ENCODE measurements around the gene LONRF2. TPM values are rescaled to one million over a fixed set of nuclear protein-coding genes. Genes with fewer than 3 reads are reported as not detected.

The LONRF2 gene
- total RNA-seq, 1 donor from 2014 or later, result 14.6 TPM

DNA sequence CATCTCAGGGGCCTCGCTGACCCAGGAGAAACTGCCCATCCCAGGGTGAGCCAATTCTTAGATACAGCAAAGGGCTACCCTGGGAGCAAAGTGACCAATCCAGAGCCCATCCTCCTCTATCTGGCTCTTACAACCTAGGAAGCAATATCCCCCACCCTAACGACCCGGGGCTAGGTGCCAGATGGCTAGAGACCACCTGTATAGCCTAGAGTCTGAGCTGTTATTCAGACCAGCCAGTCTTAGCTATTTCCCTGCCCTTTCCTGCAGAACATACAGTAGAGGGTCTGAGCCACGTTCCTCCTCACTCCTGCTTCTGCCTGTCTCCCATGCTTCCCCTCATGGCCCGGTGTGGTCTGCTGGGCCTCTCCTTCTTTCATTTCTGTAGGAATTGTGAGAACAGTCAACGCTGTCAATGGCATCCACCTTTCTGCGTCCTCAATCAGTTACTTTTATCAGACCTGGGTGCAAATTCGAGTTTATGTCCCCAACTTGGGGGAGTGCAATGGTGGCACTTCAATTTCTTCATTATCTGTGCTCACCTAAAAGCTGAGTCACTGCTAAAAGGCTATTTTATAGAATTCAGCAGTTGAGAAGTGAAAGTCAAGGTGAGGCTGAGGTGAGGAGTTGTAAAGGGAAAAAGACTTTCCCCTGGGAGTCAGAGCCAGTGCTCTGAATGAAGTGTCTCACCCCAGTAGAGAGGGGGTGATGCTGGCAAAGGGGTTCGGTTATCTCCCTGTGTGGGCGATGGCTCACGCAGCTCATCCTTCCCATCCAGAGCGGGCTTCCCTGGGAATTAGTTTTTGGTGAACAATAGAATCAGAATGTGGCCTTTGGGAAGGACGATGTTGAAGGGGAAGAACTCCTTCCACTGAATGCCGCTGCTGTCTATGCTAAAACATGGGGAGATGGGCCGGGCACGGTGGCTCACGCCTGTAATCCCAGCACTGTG is 42.4 kb downstream of the LONRF2 start:
- intact Hi-C loops (cut with DNase I), result no loop called here
- no peak for ATAC-seq (ENCODE audit: poor library complexity)
- DNase-seq, result no peak

DNA sequence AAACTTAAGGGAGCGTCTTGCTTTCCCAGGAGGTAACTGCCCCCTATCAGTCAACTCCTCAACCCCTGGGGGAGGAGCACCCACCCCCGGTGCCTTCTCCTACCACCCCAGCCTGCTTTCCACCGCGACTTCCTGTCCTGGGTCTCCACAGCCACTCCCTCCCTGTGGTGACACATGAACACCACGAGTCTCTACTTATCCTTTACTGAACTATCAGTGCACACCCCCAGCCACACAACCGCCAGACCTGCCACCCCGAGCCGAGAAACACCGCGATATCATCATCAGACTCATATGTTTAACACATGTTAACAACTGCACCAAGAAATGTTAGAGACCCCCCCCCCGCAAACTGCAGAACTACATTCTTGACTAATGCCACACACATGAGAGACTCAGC is 43.3 kb downstream of the LONRF2 start:
- DNase-seq, result no peak
- intact Hi-C loops (cut with DNase I), result no loop called here
- ATAC-seq (ENCODE audit: poor library complexity), result no peak

- DNase-seq (no peak), ATAC-seq (ENCODE audit: poor library complexity) (no peak)
- intact Hi-C loops (cut with DNase I), result no loop called here
These were observed 43.8 kb downstream of the LONRF2 start for GRCh38 chr2:100278501-100278900.

DNA sequence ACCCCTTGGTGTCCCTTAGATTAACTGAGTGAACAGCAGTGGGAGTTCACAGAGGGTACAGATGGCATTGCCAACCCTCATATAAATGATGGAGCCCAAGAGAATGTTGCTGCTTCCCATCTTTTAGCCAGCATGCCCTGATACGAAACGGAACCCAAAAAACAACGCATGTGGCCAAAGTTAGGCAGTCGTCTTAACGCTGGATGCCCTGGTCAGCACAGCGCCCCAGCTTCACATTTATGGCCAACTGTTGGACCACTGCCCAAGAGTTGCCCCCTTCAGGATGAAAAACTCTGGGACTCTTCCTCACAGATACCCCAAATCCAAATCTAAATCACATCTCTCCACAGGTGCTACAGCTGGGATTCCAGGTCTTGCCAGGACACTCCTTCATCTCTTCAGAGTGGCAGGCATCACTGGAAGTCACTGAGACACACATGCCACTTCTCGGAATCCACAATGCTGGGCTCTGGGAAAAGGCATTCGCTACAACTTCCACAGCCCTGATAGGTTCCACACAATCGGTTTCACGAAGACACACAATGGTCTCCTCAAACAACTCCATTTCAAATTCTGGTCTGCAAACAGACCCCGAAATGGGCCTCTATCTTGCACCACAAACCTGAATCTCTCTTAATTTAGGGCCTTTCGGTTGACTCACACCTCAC is 44.6 kb downstream of the LONRF2 start:
- intact Hi-C loops (cut with DNase I), result no loop called here
- ATAC-seq (ENCODE audit: poor library complexity), result no peak
- no peak for DNase-seq

- ATAC-seq (ENCODE audit: poor library complexity) (no peak), DNase-seq (no peak)
- intact Hi-C loops (cut with DNase I), result no loop called here
These were observed 45.6 kb downstream of the LONRF2 start for GRCh38 chr2:100276716-100277115.

DNA sequence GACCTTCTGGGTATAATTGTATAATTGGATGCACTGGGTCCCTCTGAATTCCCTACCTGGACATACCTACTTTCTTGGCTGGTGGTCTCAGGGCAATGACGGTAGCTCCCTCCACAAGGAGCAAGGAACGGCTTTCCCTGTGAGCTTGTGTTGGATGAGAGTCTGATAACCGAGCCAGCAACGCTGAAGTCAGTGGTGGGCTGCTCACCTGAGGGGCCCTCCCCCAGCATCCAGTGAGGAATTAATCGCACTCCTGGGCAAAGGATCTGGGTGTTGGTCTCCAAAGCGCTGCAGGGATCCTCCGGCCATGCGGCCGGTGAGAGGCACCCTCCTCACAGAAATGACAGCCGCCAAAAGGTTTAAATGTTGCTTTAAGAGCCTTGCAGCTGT is 47.1 kb downstream of the LONRF2 start:
- DNase-seq (no peak), ATAC-seq (ENCODE audit: poor library complexity) (no peak)
- intact Hi-C loops (cut with DNase I), result no loop called here

- no peak for DNase-seq
- intact Hi-C loops (cut with DNase I), result no loop called here
- no peak for ATAC-seq (ENCODE audit: poor library complexity)
These were observed 47.6 kb downstream of the LONRF2 start for GRCh38 chr2:100274566-100275199.

- DNase-seq (no peak), ATAC-seq (ENCODE audit: poor library complexity) (no peak)
- intact Hi-C loops (cut with DNase I), result no loop called here
These were observed 48.2 kb downstream of the LONRF2 start for GRCh38 chr2:100274076-100274475.

- no peak for ATAC-seq (ENCODE audit: poor library complexity)
- intact Hi-C loops (cut with DNase I), result no loop called here
- no peak for DNase-seq
These were observed 48.9 kb downstream of the LONRF2 start for GRCh38 chr2:100273387-100273786.

- peak; percentile 94 for ATAC-seq (ENCODE audit: poor library complexity)
- intact Hi-C loops (cut with DNase I), result no loop called here
- peak; percentile 78 for DNase-seq
These were observed 49.4 kb downstream of the LONRF2 start for GRCh38 chr2:100272841-100273329.

DNA sequence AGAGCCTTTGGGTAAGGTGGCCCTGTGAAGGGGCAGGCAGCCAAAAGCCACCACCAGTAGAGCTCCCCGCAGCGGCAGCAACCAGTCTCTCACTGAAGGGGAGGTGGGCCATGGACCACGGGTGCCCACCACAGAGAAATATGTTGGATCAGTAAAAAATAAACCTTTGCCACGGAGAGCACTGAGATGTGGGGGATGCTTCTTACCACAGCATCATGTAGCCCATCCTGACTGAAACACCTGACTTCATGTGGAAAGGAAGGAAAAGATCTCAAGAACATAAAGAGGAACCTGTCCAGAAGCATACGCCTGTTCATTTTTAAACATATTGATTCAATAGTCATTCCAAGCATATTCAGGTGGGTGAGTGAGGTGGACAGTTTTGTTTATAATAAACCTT is 51.1 kb downstream of the LONRF2 start:
- no peak for DNase-seq
- ATAC-seq (ENCODE audit: poor library complexity), result no peak
- intact Hi-C loops (cut with DNase I), result no loop called here

DNA sequence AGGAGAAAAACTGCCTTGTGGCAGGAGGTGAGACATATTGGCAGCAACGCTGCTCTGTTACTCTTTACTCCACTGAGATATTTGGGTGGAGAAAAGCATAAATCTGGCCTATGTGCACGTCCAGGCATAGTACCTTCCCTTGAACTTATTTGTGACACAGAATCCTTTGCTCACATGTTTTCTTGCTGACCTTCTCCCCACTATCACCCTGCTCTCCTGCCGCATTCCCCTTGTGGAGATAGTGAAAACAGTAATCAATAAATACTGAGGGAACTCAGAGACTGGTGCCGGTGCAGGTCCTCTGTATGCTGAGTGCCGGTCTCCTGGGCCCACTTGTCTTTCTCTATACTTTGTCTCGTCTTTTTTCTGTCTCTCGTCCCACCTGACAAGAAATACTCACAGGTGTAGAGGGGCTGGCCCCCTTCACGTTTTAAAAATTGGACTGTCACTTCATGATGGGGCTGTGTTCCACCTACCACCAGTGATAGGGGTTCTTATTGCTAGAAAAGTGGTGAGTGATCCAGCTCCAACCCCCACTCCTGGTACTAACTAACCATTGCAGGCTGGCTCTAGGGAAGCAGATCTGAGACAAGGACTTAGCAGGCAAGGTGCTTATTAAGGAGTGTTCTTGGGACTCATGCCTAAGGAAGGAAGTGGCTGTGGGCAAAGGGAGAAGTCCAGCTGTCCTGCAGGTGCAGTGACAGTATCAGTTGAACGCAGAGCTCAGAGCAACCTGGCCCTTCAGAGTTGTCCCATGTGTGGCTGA is 51.7 kb downstream of the LONRF2 start:
- no peak for ATAC-seq (ENCODE audit: poor library complexity)
- no peak for DNase-seq
- intact Hi-C loops (cut with DNase I), result no loop called here

DNA sequence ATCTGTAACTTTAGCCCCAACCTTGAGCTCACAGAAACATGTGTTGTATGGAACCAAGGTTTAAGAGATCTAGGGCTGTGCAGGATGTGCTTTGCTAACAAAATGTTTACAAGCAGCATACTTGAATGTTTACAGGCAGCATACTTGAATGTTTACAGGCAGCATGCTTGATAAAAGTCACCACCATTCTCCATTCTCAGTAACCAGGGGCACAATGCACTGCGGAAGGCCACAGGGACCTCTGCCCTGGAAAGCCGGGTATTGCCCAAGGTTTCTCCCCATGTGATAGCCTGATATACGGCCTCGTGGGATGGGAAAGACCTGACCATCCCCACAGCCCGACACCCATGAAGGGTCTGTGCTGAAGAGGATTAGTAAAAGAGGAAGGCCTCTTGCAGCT is 52.4 kb downstream of the LONRF2 start:
- intact Hi-C loops (cut with DNase I), result no loop called here
- DNase-seq (no peak), ATAC-seq (ENCODE audit: poor library complexity) (no peak)

- ATAC-seq (ENCODE audit: poor library complexity), result no peak
- DNase-seq, result no peak
- intact Hi-C loops (cut with DNase I), result no loop called here
These were observed 53.3 kb downstream of the LONRF2 start for GRCh38 chr2:100268986-100269385.

- ATAC-seq (ENCODE audit: poor library complexity) (no peak), DNase-seq (no peak)
- intact Hi-C loops (cut with DNase I), result no loop called here
These were observed 54.5 kb downstream of the LONRF2 start for GRCh38 chr2:100267751-100268150.

DNA sequence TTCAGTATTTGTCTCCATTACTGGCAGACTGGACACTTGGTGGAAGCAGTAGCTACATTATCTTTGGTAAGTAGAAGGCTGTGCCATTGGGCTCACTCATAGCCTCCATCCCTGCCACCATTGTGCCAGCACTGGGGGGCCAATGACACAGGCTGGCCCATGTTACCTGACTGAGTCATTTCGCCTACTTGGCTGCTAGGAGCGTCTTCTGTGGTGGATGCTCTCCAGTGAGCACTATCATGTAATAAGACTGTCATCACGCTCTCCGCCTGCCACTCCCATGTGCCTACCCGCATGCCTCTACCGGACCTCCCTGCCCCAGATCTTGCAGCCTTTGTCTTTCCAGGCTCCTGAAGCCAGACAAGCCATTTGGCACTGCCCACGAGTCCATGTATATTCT is 56.2 kb downstream of the LONRF2 start:
- DNase-seq, result no peak
- intact Hi-C loops (cut with DNase I), result no loop called here
- no peak for ATAC-seq (ENCODE audit: poor library complexity)

DNA sequence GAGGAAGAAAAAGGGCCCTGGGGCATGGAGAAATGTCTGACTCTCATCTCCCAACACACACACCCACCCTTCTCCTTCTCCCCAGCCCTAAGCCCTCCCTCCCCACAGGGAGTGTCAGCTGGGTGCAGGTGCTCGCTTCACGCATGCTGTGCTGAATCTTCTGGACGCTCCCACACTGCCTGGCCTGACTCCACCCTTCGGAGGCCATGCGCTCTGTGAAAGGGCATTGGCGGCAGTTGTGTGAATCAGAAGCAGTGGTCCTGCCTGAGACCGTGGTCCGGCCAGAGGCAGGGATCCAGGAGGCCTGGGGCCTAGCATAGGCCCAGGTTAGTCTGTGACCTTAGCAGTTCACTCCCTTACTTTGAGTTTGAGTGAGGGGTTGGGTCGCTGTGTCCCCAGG is 57.1 kb downstream of the LONRF2 start:
- DNase-seq (no peak), ATAC-seq (ENCODE audit: poor library complexity) (no peak)
- intact Hi-C loops (cut with DNase I), result no loop called here

GRCh38 chr2:100264651-100265050 is 57.6 kb downstream of the LONRF2 start:
- ATAC-seq (ENCODE audit: poor library complexity) (no peak), DNase-seq (no peak)
- intact Hi-C loops (cut with DNase I), result no loop called here

DNA sequence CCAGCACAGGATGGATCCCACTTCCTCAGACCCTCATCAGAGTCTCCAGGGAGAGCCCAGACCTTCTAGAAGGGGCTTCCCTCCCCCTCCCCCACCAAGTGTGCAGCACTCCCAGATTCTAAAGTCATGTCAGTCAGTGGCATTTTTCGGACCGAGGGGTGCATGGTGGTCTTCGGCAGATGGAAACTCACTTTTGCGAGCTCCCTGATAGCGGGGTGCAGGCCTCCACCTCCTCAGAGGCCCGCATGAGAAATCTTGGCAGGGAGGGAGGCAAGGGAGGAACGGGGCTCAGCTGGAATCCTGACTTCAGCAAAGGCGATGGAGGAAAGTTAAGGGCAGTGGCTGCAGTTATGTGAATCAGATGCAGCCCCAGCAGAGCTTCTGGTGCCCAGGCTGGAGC is 58.2 kb downstream of the LONRF2 start:
- DNase-seq (no peak), ATAC-seq (ENCODE audit: poor library complexity) (no peak)
- intact Hi-C loops (cut with DNase I), result no loop called here
